Transverse colon (tissue), 4 donors: ENCODE data around the gene ANKRD50. TPM values are rescaled to one million over a fixed set of nuclear protein-coding genes. Genes with fewer than 3 reads are reported as not detected.

Experiments
- DNase-seq: peaks from one replicate; pipeline ENCODE4 v3.0.0-alpha.2; 2019
- H3K27ac ChIP-seq, 4 donors: fragments of 200-600 bp; sonication (generic); 2 replicates each; pipeline ENCODE4 v1.5.1; 2016 to 2018; ENCODE audit warnings: inconsistent platforms in 4 of 4
- H3K27me3 ChIP-seq: fragments of 200-600 bp; sonication (generic); 2 replicates; pipeline ENCODE4 v1.5.1; 2017; ENCODE audit warnings: inconsistent platforms
- H3K36me3 ChIP-seq, 4 donors: fragments of 200-600 bp; sonication (generic); 2 replicates each; pipeline ENCODE4 v1.5.1; 2017 to 2019; ENCODE audit warnings: inconsistent platforms in 4 of 4
- H3K4me1 ChIP-seq, 4 donors: fragments of 200-600 bp; sonication (generic); 2 replicates each; pipeline ENCODE4 v1.5.1; 2017 to 2020; ENCODE audit warnings: inconsistent platforms in 4 of 4
- H3K4me3 ChIP-seq, 4 donors: fragments of 200-600 bp; sonication (generic); 1 replicate in 1 of 4; 2 replicates in 3 of 4; pipeline versions ENCODE4 v1.5.1 to v1.6.1; 2017 to 2019; ENCODE audit warnings: inconsistent platforms in 4 of 4
- H3K9me3 ChIP-seq, 2 donors: fragments of 200-600 bp; sonication (generic); 2 replicates each; pipeline ENCODE4 v1.5.1; 2017 to 2019; ENCODE audit warnings: inconsistent platforms in 2 of 2
- EP300 ChIP-seq: sonication (generic); formaldehyde crosslinking; IDR thresholded peaks from one replicate; pipeline ENCODE4 v1.6.1; 2017; ENCODE audit warnings: antibody characterized with exemption, low read depth
- POLR2A ChIP-seq: fragments of 450-650 bp; IDR thresholded peaks from one replicate; pipeline ENCODE4 v1.6.1; 2016; ENCODE audit warnings: antibody characterized with exemption, mild to moderate bottlenecking, moderate library complexity
- POLR2AphosphoS5 ChIP-seq, 3 donors: sonication (generic); formaldehyde crosslinking; IDR thresholded peaks; one replicate each; pipeline ENCODE4 v1.6.1; 2016; ENCODE audit warnings: antibody characterized with exemption in 3 of 3
- WGBS, 2 donors: methylation state at CpG; one replicate each; pipeline ENCODE4 v1.1.5; 2018; ENCODE audit warnings: low coverage in 1 of 2; 5-methylcytosine and 5-hydroxymethylcytosine counted together
- in situ Hi-C, 4 donors: fragments of 200-750 bp; cut with MboI; loops; one replicate each; pipeline versions ENCODE4 v1.15.0 to v1.15.1; 2017; ENCODE audit warnings: low sequenced_read_pairs in 3 of 4, low pct_ligation_motif_present in 1 of 4, low pct_unique_long_range_greater_than_20kb in 1 of 4
- intact Hi-C: fragments of 100-400 bp; cut with DNase I; formaldehyde crosslinking; loops from one replicate; pipeline ENCODE4 v1.15.1; 2023; ENCODE audit warnings: low total_unique reads
- total RNA-seq, 4 donors: library from RNA; depleted of rRNA; stranded (reverse); fragments of >200 nt; gene quantifications; one replicate each; pipeline ENCODE4 v1.1.0, GENCODE V29; 2016
- TF ChIP-seq, protein P1 (sequence below), 5 experiments: fragments of 200-600 bp in 3 of 5; fragments of 450-650 bp in 2 of 5; sonication (generic) in 3 of 5; IDR thresholded peaks; 1 replicate in 2 of 5; 2 replicates in 3 of 5; pipeline ENCODE4 v1.5.1; 2016 to 2017; ENCODE audit warnings: antibody characterized with exemption in 5 of 5, inconsistent platforms in 3 of 5, mild to moderate bottlenecking in 2 of 5, moderate library complexity in 1 of 5

The ANKRD50 gene
- total RNA-seq, 4 donors from 2014 or later = 11.9 to 31.8 (median 13.9) TPM

DNA sequence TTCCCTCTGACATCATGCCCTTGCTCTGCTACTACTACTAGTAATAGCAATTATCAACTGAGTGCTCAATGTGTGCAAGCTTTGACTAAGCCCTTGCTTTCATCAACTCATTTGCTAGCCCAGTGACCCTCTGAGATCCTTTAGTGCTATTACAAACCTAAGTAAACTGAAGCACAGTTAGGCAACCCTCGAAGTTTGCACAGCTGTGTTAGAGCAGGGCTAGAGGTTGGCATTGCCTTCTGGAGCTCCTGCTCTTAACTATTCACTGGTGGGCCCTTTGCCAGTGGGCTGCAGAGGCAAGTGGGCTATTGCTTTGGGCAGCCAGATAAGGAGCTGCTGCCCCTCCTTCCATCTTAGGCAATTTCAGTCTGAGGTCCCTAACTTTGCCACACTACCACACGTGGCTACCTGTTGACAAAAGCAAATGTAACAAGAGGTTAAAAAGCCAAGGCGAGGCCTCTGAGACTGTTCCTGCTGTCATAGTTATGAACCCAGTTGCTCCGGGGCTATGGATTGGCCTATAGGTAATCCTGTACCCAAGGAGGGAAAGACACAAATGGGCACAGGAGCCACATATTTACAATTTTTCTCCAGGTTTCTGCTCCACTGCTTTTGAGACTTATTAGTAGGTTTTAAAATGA is 41.5 kb upstream of the ANKRD50 start:
- H3K4me1 ChIP-seq = no peaks in the 10 kb centered on the region
- no peaks in the 10 kb centered on the region for H3K36me3 ChIP-seq
- in situ Hi-C loops = no loop called here
- H3K4me3 ChIP-seq = no peak overlapping the region
- no peaks in the 10 kb centered on the region for H3K27me3 ChIP-seq
- H3K9me3 ChIP-seq = no peaks in the 10 kb centered on the region
- intact Hi-C loops = no loop called here
- no peak for TF ChIP-seq EP300
- TF ChIP-seq POLR2A = no peak
- TF ChIP-seq, protein P1, sequence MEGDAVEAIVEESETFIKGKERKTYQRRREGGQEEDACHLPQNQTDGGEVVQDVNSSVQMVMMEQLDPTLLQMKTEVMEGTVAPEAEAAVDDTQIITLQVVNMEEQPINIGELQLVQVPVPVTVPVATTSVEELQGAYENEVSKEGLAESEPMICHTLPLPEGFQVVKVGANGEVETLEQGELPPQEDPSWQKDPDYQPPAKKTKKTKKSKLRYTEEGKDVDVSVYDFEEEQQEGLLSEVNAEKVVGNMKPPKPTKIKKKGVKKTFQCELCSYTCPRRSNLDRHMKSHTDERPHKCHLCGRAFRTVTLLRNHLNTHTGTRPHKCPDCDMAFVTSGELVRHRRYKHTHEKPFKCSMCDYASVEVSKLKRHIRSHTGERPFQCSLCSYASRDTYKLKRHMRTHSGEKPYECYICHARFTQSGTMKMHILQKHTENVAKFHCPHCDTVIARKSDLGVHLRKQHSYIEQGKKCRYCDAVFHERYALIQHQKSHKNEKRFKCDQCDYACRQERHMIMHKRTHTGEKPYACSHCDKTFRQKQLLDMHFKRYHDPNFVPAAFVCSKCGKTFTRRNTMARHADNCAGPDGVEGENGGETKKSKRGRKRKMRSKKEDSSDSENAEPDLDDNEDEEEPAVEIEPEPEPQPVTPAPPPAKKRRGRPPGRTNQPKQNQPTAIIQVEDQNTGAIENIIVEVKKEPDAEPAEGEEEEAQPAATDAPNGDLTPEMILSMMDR (IDR thresholded peaks at IDR 0.05) = no peak
- TF ChIP-seq POLR2AphosphoS5 (IDR thresholded peaks at IDR 0.05) = no peak
- WGBS, 2 donors = 50% methylated on average over 1 to 4 of the region's 4 CpGs
- no peak for DNase-seq
- no peak overlapping the region for H3K27ac ChIP-seq

DNA sequence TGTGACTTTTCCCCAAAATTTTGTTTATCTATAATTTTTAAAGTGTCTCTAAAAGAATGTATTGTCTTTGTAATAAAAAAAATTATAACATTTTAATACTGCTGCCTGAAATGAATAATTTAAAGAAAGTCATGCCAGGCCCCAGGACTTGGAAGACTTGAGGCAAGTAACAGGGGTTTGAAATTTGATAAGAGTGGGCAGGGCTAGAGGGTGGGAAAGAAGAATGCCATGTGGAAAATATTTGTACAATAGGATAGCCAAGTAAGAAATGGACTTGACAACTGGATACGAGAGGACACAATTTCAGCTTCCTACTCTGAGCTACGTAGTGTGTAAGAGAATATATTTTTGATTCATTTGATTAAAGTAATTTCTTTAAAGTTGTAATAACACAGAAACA is 36.9 kb upstream of the ANKRD50 start:
- no peaks in the 10 kb centered on the region for H3K36me3 ChIP-seq
- intact Hi-C loops = no loop called here
- H3K27ac ChIP-seq = no peak overlapping the region
- H3K4me3 ChIP-seq = no peak overlapping the region
- no peaks in the 10 kb centered on the region for H3K9me3 ChIP-seq
- H3K4me1 ChIP-seq = no peaks in the 10 kb centered on the region
- 83 to 90% methylated on average over 2 of the region's 2 CpGs for WGBS, 2 donors
- in situ Hi-C loops = no loop called here
- no peaks in the 10 kb centered on the region for H3K27me3 ChIP-seq
- DNase-seq = no peak
- TF ChIP-seq, protein P1 (IDR thresholded peaks at IDR 0.05) = no peak
- TF ChIP-seq POLR2A (no peak), EP300 (no peak), POLR2AphosphoS5 (IDR thresholded peaks at IDR 0.05) (no peak)

DNA sequence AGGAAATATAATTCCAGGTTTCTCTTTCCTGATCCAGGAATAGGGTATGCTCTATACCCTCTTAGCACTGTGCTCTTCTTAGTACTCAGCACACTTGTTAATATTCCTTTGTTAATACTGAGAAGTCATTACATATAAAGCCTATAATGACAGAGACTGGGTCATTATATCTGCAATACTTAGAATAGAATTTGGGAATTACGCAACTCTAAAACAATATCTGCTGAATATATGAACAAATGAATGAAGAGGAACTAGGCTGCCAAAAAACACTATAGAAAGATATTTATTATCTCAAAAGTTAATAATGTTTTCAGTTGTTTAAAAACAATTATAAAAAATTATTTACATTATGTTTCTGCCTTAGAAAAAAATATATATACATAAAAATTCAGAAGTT is 36.4 kb upstream of the ANKRD50 start:
- DNase-seq = no peak
- H3K4me1 ChIP-seq = no peaks in the 10 kb centered on the region
- no peak overlapping the region for H3K27ac ChIP-seq
- in situ Hi-C loops = no loop called here
- no peak for TF ChIP-seq POLR2AphosphoS5 (IDR thresholded peaks at IDR 0.05)
- no peaks in the 10 kb centered on the region for H3K9me3 ChIP-seq
- H3K27me3 ChIP-seq = no peaks in the 10 kb centered on the region
- 80 to 90% methylated on average over 1 of the region's 1 CpG for WGBS, 2 donors
- H3K36me3 ChIP-seq = no peaks in the 10 kb centered on the region
- H3K4me3 ChIP-seq = no peak overlapping the region
- intact Hi-C loops = no loop called here

DNA sequence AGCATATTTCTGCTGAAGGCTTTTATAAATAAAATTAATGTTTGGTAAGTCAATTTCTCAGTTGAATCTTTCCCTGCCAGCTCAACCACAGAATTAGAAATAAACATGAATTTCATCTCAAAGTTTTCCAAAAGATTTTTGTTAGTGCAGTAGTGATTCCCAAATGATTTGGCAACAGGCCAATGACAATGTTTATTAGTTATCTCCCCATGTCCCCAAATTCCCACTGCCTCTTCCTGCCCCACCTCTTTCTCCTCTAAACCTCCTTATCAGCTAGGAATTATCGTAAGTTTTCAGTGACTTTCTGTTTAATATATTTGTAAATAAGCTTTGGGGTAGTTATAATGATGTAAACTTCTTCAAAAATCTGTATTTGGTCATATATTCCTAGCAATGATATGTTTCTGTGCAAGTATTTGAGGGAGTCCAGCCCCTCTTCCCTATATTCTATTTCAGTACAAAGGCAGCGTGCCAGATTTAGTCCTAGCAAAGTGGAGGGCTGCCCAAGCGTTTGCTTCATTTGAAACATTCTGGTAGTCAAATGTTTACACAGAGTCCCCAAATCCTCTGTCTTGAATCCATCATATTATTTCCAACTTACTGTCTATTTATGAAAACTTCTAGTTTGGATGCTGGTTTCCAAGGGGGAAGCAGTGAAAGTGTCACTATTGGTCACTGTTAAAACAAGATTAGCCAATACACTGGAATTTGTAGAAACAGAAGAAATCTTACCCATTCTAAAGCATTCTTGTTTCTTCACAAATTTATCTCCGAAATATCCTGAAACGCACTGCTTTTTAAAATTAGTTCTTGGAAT is 33.7 kb upstream of the ANKRD50 start:
- Histone ChIP-seq H3K27me3 (no peaks in the 10 kb centered on the region), H3K4me3 (no peak overlapping the region), H3K27ac (no peak overlapping the region), H3K36me3 (no peaks in the 10 kb centered on the region), H3K4me1 (no peaks in the 10 kb centered on the region), H3K9me3 (no peaks in the 10 kb centered on the region)
- no peak for TF ChIP-seq POLR2AphosphoS5 (IDR thresholded peaks at IDR 0.05)
- TF ChIP-seq POLR2A = no peak
- intact Hi-C loops (no loop called here), in situ Hi-C loops (no loop called here)
- WGBS, 2 donors = 48 to 64% methylated on average over 5 of the region's 5 CpGs
- no peak for DNase-seq

DNA sequence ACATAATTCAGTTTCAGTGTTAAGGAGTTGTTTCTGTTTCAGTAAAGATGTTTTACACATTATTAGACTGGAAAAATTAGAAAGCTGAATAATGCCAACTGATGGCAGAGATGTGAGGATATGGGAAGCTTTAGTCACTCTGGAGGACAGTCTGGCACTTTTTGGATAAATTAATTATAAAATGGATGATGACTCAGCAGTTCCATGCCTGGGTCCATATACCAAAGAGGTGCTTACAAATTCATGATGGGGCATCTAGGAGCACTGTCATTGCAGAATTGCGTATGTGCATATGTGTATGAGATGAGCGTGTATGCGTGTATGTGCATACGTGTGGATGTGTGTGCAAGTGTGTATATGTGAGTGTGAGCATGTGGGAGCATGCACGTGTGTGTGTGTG is 31.2 kb upstream of the ANKRD50 start:
- Histone ChIP-seq H3K9me3 (no peaks in the 10 kb centered on the region), H3K27ac (no peak overlapping the region), H3K27me3 (no peaks in the 10 kb centered on the region), H3K4me1 (no peaks in the 10 kb centered on the region), H3K4me3 (no peak overlapping the region), H3K36me3 (no peaks in the 10 kb centered on the region)
- in situ Hi-C loops (no loop called here), intact Hi-C loops (no loop called here)
- 83 to 85% methylated on average over 5 of the region's 5 CpGs for WGBS, 2 donors
- DNase-seq = no peak
- TF ChIP-seq POLR2AphosphoS5 (IDR thresholded peaks at IDR 0.05) = no peak
- TF ChIP-seq, protein P1 (IDR thresholded peaks at IDR 0.05) = no peak
- TF ChIP-seq POLR2A = no peak
- TF ChIP-seq EP300 = no peak
